WERI-Rb-1 (cell line): ENCODE results near the gene SCAF4.

ENCODE experiments used
- DNase-seq: peaks from one replicate; pipeline ENCODE4 v3.0.0-alpha.2; 2020
- H3K27ac ChIP-seq: fragments of 250-450 bp; sonication (Bioruptor Pico); 2 replicates; pipeline ENCODE4 v1.5.1; 2020; ENCODE audit warnings: mild to moderate bottlenecking, moderate library complexity
- H3K27me3 ChIP-seq: fragments of 250-450 bp; sonication (Bioruptor Pico); 2 replicates; pipeline ENCODE4 v1.5.1; 2021; ENCODE audit warnings: mild to moderate bottlenecking, low read depth, moderate library complexity; ENCODE audit not compliant: insufficient read depth, severe bottlenecking
- H3K36me3 ChIP-seq: fragments of 250-450 bp; sonication (Bioruptor Pico); 2 replicates; pipeline ENCODE4 v1.5.1; 2020; ENCODE audit warnings: mild to moderate bottlenecking, moderate library complexity
- H3K4me3 ChIP-seq: 2 replicates; pipeline ENCODE4 v1.5.1; 2011; ENCODE audit warnings: low read depth, mild to moderate bottlenecking, control low read depth, low read length
- H3K9me3 ChIP-seq: fragments of 250-450 bp; sonication (Bioruptor Pico); 2 replicates; pipeline ENCODE4 v1.5.1; 2021; ENCODE audit warnings: mild to moderate bottlenecking, moderate library complexity; ENCODE audit not compliant: severe bottlenecking
- TF ChIP-seq, protein P1 (sequence below): IDR thresholded peaks from 2 replicates; pipeline ENCODE4 v1.5.1; 2011; ENCODE audit warnings: low read depth, mild to moderate bottlenecking, control low read depth, inconsistent platforms, low read length

Gene SCAF4

DNA sequence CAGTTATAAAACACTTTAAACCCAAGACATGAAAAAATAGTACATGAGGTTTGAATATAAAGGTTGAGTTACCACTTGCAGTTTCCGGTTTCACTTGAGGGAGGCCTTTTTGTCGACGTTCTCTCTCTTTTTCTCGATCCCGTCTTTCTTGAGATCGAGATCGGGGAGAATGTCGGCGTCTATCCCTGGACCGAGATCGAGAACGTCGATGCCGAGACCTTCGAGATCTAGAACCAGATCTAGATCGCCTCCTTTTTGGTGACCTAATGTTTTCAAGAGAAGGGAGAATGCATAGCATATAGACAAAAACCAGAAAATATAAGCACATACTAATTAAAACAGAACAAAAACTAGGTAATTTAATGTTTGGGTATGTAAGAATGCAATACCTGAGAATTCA is 38.7 kb downstream of the SCAF4 start:
- peaks cover 100% of the 10 kb centered on the region for H3K36me3 ChIP-seq
- DNase-seq: no peak
- H3K9me3 ChIP-seq: no peaks in the 10 kb centered on the region
- no peak overlapping the region for H3K27ac ChIP-seq
- TF ChIP-seq, protein P1, sequence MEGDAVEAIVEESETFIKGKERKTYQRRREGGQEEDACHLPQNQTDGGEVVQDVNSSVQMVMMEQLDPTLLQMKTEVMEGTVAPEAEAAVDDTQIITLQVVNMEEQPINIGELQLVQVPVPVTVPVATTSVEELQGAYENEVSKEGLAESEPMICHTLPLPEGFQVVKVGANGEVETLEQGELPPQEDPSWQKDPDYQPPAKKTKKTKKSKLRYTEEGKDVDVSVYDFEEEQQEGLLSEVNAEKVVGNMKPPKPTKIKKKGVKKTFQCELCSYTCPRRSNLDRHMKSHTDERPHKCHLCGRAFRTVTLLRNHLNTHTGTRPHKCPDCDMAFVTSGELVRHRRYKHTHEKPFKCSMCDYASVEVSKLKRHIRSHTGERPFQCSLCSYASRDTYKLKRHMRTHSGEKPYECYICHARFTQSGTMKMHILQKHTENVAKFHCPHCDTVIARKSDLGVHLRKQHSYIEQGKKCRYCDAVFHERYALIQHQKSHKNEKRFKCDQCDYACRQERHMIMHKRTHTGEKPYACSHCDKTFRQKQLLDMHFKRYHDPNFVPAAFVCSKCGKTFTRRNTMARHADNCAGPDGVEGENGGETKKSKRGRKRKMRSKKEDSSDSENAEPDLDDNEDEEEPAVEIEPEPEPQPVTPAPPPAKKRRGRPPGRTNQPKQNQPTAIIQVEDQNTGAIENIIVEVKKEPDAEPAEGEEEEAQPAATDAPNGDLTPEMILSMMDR: no peak
- no peaks in the 10 kb centered on the region for H3K27me3 ChIP-seq
- H3K4me3 ChIP-seq: no peak overlapping the region

DNA sequence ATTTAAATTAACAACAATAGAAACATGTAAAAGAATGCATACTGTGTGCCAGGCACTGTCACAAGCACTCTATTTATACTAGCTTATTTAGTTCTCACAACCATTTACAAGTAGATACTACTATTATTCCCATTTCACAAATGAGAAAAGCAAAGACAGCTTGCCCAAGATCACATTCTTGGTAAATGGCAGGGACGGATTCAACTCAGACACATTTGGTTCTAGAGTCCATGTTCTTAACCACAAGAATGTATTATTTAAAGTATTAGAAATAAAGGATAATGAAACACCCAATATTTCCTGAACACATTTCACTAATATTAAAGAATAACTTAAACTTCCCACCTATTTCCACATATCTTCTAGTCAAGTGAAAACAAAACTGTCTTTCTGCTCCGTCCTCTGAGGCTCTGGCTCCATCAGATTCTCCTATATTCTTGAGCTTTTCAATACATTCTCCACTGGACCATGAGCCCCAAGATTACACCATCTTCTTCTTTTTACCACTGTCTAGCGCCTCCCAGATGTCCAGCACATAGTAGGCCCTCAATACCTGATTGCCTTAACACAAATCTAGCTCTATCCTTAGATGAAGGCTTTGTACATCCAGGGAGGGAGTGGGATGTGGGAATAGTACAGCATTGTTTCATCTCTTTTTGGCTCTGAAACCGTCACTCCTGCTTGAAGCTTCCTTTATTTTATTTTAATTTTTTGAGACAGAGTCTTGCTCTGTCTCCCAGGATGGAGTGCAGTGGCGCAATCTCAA is 43.1 kb downstream of the SCAF4 start:
- DNase-seq: no peak
- H3K27ac ChIP-seq: no peak overlapping the region
- TF ChIP-seq, protein P1: no peak
- no peaks in the 10 kb centered on the region for H3K9me3 ChIP-seq
- H3K36me3 ChIP-seq: peaks cover 94% of the 10 kb centered on the region
- no peaks in the 10 kb centered on the region for H3K27me3 ChIP-seq
- no peak overlapping the region for H3K4me3 ChIP-seq

DNA sequence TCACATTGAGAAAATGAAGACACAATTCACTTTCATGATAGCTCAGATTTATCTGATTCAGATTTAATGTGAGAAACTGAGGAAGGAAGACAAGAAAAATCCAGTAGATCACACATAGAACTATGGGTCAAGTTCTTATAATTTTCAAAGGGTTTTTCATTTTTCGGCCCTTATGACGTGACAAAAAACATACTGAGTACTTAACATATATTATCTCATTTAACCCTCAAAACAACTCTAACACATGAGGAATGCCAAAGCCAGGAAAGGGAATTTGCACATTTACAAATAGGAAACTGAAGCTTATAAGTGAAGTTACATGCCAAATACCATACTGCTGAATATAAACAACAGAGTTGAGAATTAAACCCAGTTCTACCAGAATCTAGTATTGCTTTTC is 44.8 kb downstream of the SCAF4 start:
- TF ChIP-seq, protein P1: no peak
- Histone ChIP-seq H3K27ac (no peak overlapping the region), H3K36me3 (peaks cover 92% of the 10 kb centered on the region), H3K9me3 (no peaks in the 10 kb centered on the region), H3K27me3 (no peaks in the 10 kb centered on the region), H3K4me3 (no peak overlapping the region)
- DNase-seq: no peak

DNA sequence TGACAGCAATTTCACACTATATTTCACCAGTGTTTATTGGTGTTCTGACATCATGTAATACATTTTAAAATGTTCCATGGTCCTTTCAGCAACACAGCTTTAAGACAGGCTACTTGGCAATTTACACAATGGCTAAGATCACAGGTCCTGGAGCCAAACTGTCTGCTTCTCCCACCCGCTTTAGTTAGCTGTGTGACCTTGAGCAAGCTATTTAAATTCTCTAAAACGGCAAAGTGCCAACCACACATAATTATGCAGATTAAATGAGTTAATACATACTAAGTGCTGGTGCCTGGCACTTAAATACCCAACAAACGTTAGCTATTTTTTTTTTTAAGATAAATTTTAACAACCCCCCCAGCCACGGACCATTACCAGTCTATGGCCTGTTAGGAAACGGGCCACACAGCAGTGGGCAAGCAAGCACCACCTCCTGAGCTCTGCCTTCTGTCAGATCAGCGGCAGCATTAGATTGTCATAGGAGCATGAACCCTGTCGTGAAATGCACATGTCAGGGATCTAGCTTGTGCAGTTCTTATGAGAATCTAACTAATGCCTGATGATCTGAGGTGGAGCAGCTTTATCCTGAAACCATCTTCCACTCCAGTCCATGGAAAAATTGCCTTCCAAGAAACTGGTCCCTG is 45.5 kb downstream of the SCAF4 start:
- H3K4me3 ChIP-seq: no peak overlapping the region
- no peaks in the 10 kb centered on the region for H3K9me3 ChIP-seq
- H3K27ac ChIP-seq: no peak overlapping the region
- peaks cover 85% of the 10 kb centered on the region for H3K36me3 ChIP-seq
- TF ChIP-seq, protein P1: no peak
- no peaks in the 10 kb centered on the region for H3K27me3 ChIP-seq
- DNase-seq: no peak

DNA sequence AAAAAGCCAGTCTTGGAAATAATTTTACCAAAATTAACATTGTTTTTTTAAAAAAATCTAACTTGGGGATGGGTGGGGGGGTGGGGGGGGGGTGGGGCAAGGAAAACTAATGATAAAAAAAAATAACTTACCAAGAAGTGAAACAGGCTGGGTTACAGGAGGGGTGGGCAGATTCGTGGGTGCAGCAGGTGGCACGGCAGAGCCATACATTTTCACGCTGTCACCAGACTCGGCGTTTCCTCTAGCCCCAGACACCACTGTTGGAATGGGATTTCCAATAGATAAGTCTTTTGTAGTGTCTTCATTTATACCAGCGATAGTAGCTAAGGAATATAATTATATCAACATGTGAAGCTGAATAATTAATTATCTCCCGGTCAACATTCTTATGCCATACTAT is 47.0 kb downstream of the SCAF4 start:
- no peaks in the 10 kb centered on the region for H3K9me3 ChIP-seq
- H3K4me3 ChIP-seq: no peak overlapping the region
- no peak for DNase-seq
- H3K36me3 ChIP-seq: peaks cover 83% of the 10 kb centered on the region
- no peak overlapping the region for H3K27ac ChIP-seq
- TF ChIP-seq, protein P1: no peak
- H3K27me3 ChIP-seq: no peaks in the 10 kb centered on the region
